ENCODE data around the gene MPIG6B.

Gene MPIG6B

DNA sequence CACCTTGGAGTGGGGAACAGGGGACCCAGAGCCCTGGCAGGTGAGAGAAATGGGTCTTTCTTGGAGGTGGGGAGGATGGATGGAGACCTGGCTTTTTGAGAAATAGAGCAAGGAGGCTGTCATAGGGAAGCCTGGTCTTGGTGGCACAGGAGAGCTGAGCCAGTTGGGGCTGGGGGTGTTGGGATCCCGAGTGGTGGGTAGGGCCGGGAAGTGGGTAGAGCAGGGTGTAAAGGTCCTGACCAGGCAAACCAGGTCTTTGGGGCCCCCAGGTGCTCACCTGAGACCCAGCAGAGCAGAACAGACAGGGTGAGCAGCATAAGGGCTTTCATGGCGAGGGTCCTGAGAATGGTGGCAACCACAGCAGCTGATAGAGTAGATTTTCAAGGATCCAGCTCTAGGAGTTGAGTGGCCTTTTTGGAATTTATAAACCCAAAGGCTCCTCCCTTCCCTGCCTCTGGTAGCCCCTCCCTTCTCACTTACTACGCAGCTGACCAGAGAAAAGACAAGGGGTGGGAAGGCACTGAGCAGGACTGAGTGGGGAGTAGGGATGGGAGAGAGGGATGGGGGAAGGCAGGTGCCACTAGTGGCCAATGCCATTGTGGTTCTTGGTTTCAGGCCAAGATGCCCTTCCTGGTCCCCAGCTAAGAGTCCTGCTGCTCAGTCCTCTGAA lies 1.7 kb upstream of the MPIG6B start, which contains the start of gene LY6G6C:
Gene LY6G6C, minus strand, starts transcription at position 396 of the 670 bp plus-strand sequence. Its CDS starts 67 bp downstream, at position 329.
- Histone ChIP-seq H3K4me1 (ENCODE audit: control insufficient read depth, insufficient read depth, low read length) (no peaks in the 10 kb centered on the region), H3K9me3 (ENCODE audit: control insufficient read depth, insufficient read depth, low read depth, low read length) (no peaks in the 10 kb centered on the region), H3K4me3 (ENCODE audit: low read depth, low read length) (no peak within 1 kb of the TSS), H3K27ac (ENCODE audit: extremely low read depth, low read depth, low read length) (no peak within 1 kb of the TSS), H3K36me3 (ENCODE audit: control insufficient read depth in 2 of 2, insufficient read depth in 1 of 2, low read length in 2 of 2) (peaks cover 0 to 4% of the 10 kb centered on the region in 2 experiments; a peak in 1 of 3 replicates)
- ChIA-PET POLR2A (interaction anchor here (1.1 kb wide), 1 partner anchor 106 kb away, joined by 4 read pairs; the partner anchor contains the start of gene HSPA1B), CTCF (interaction anchor here (0.8 kb wide), 1 partner anchor 41 kb away, joined by 4 read pairs; the partner anchor contains the start of gene LY6G5C)
- TF ChIP-seq ZNF202 (tag by site-specific recombination; IDR thresholded peaks at IDR 0.05; ENCODE audit: borderline replicate concordance) (no peak), ZNF350 (tag by site-specific recombination; IDR thresholded peaks at IDR 0.05) (no peak), OSR2 (tag by site-specific recombination; IDR thresholded peaks at IDR 0.05) (no peak), ZNF211 (tag by site-specific recombination; IDR thresholded peaks at IDR 0.05; ENCODE audit: low read depth) (no peak), GFI1B (tag by site-specific recombination; IDR thresholded peaks at IDR 0.05) (no peak), OVOL3 (tag by site-specific recombination; IDR thresholded peaks at IDR 0.05) (no peak), ZNF830 (tag by site-specific recombination; IDR thresholded peaks at IDR 0.05; ENCODE audit: low read depth) (no peak), ZNF19 (tag by site-specific recombination; IDR thresholded peaks at IDR 0.05; ENCODE audit: low read depth) (no peak)
- TF ChIP-seq, protein P1, sequence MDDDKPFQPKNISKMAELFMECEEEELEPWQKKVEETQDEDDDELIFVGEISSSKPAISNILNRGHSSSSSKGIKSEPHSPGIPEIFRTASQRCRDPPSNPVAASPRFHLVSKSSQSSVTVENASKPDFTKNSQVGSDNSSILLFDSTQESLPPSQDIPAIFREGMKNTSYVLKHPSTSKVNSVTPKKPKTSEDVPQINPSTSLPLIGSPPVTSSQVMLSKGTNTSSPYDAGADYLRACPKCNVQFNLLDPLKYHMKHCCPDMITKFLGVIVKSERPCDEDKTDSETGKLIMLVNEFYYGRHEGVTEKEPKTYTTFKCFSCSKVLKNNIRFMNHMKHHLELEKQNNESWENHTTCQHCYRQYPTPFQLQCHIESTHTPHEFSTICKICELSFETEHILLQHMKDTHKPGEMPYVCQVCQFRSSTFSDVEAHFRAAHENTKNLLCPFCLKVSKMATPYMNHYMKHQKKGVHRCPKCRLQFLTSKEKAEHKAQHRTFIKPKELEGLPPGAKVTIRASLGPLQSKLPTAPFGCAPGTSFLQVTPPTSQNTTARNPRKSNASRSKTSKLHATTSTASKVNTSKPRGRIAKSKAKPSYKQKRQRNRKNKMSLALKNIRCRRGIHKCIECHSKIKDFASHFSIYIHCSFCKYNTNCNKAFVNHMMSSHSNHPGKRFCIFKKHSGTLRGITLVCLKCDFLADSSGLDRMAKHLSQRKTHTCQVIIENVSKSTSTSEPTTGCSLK (tag by site-specific recombination; IDR thresholded peaks at IDR 0.05), result no peak
- TF ChIP-seq, protein P2, sequence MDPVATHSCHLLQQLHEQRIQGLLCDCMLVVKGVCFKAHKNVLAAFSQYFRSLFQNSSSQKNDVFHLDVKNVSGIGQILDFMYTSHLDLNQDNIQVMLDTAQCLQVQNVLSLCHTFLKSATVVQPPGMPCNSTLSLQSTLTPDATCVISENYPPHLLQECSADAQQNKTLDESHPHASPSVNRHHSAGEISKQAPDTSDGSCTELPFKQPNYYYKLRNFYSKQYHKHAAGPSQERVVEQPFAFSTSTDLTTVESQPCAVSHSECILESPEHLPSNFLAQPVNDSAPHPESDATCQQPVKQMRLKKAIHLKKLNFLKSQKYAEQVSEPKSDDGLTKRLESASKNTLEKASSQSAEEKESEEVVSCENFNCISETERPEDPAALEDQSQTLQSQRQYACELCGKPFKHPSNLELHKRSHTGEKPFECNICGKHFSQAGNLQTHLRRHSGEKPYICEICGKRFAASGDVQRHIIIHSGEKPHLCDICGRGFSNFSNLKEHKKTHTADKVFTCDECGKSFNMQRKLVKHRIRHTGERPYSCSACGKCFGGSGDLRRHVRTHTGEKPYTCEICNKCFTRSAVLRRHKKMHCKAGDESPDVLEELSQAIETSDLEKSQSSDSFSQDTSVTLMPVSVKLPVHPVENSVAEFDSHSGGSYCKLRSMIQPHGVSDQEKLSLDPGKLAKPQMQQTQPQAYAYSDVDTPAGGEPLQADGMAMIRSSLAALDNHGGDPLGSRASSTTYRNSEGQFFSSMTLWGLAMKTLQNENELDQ (tag by site-specific recombination; IDR thresholded peaks at IDR 0.05; ENCODE audit: low read depth), result no peak
- TF ChIP-seq, protein P3, sequence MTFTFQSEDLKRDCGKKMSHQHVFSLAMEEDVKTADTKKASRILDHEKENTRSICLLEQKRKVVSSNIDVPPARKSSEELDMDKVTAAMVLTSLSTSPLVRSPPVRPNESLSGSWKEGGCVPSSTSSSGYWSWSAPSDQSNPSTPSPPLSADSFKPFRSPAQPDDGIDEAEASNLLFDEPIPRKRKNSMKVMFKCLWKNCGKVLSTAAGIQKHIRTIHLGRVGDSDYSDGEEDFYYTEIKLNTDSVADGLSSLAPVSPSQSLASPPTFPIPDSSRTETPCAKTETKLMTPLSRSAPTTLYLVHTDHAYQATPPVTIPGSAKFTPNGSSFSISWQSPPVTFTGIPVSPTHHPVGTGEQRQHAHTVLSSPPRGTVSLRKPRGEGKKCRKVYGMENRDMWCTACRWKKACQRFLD (tag by site-specific recombination; IDR thresholded peaks at IDR 0.05), result no peak
- TF ChIP-seq, protein P4, sequence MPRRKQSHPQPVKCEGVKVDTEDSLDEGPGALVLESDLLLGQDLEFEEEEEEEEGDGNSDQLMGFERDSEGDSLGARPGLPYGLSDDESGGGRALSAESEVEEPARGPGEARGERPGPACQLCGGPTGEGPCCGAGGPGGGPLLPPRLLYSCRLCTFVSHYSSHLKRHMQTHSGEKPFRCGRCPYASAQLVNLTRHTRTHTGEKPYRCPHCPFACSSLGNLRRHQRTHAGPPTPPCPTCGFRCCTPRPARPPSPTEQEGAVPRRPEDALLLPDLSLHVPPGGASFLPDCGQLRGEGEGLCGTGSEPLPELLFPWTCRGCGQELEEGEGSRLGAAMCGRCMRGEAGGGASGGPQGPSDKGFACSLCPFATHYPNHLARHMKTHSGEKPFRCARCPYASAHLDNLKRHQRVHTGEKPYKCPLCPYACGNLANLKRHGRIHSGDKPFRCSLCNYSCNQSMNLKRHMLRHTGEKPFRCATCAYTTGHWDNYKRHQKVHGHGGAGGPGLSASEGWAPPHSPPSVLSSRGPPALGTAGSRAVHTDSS (tag by site-specific recombination; IDR thresholded peaks at IDR 0.05), result no peak

DNA sequence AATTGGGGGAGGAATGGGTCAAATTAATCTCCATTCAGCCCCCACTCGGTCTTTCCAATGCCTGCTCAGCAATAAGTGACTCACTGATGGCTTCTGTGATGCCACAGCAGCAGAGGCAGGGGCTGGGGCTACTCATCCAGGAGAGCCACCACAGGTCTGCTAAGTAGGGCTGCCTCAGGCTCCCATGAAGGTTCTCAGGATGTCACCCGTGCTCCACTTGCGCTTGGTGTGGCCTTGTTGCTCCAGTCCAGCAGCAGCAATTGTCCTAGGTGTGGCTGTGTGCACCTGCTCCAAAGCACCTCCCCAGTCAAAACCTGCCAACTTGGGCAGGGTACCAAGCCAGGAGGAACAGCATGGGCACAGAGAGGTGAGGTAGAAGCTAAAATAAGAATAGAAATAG lies 1.0 kb upstream of the MPIG6B start:
- ChIA-PET CTCF (no interaction called here), POLR2A (no interaction called here)
- no peaks in the 10 kb centered on the region for H3K9me3 ChIP-seq (ENCODE audit: control insufficient read depth, insufficient read depth, low read depth, low read length)
- no peak overlapping the region for H3K4me3 ChIP-seq (ENCODE audit: low read depth, low read length)
- H3K4me1 ChIP-seq (ENCODE audit: control insufficient read depth, insufficient read depth, low read length), result no peaks in the 10 kb centered on the region
- peaks cover 0 to 11% of the 10 kb centered on the region in 2 experiments; a peak in 1 of 3 replicates for H3K36me3 ChIP-seq (ENCODE audit: control insufficient read depth in 2 of 2, insufficient read depth in 1 of 2, low read length in 2 of 2)
- H3K27ac ChIP-seq (ENCODE audit: extremely low read depth, low read depth, low read length), result no peak overlapping the region
- TF ChIP-seq, protein P4 (tag by site-specific recombination; IDR thresholded peaks at IDR 0.05), result no peak
- TF ChIP-seq ZNF473 (tag by site-specific recombination; IDR thresholded peaks at IDR 0.05) (no peak), KLF7 (tag by site-specific recombination; IDR thresholded peaks at IDR 0.05; ENCODE audit: borderline replicate concordance) (no peak), ZNF23 (tag by site-specific recombination; IDR thresholded peaks at IDR 0.05; ENCODE audit: borderline replicate concordance) (no peak), GFI1B (tag by site-specific recombination; IDR thresholded peaks at IDR 0.05) (no peak), ZNF670 (tag by site-specific recombination; IDR thresholded peaks at IDR 0.05; ENCODE audit: low read depth) (no peak), ZFHX2 (tag by site-specific recombination; conservative IDR thresholded peaks at IDR 0.05) (no peak)
- TF ChIP-seq, protein P5, sequence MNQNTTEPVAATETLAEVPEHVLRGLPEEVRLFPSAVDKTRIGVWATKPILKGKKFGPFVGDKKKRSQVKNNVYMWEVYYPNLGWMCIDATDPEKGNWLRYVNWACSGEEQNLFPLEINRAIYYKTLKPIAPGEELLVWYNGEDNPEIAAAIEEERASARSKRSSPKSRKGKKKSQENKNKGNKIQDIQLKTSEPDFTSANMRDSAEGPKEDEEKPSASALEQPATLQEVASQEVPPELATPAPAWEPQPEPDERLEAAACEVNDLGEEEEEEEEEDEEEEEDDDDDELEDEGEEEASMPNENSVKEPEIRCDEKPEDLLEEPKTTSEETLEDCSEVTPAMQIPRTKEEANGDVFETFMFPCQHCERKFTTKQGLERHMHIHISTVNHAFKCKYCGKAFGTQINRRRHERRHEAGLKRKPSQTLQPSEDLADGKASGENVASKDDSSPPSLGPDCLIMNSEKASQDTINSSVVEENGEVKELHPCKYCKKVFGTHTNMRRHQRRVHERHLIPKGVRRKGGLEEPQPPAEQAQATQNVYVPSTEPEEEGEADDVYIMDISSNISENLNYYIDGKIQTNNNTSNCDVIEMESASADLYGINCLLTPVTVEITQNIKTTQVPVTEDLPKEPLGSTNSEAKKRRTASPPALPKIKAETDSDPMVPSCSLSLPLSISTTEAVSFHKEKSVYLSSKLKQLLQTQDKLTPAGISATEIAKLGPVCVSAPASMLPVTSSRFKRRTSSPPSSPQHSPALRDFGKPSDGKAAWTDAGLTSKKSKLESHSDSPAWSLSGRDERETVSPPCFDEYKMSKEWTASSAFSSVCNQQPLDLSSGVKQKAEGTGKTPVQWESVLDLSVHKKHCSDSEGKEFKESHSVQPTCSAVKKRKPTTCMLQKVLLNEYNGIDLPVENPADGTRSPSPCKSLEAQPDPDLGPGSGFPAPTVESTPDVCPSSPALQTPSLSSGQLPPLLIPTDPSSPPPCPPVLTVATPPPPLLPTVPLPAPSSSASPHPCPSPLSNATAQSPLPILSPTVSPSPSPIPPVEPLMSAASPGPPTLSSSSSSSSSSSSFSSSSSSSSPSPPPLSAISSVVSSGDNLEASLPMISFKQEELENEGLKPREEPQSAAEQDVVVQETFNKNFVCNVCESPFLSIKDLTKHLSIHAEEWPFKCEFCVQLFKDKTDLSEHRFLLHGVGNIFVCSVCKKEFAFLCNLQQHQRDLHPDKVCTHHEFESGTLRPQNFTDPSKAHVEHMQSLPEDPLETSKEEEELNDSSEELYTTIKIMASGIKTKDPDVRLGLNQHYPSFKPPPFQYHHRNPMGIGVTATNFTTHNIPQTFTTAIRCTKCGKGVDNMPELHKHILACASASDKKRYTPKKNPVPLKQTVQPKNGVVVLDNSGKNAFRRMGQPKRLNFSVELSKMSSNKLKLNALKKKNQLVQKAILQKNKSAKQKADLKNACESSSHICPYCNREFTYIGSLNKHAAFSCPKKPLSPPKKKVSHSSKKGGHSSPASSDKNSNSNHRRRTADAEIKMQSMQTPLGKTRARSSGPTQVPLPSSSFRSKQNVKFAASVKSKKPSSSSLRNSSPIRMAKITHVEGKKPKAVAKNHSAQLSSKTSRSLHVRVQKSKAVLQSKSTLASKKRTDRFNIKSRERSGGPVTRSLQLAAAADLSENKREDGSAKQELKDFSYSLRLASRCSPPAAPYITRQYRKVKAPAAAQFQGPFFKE (tag by site-specific recombination; IDR thresholded peaks at IDR 0.05; ENCODE audit: borderline replicate concordance), result no peak
